ENCODE data around the gene GXYLT2. TPM values are rescaled to one million over a fixed set of nuclear protein-coding genes. Genes with fewer than 3 reads are reported as not detected.

GXYLT2 gene
- total and polyA plus RNA-seq, 10 of the 15 experiments (the other 5 are each of a cell fraction or from before 2014, with no cell fraction given) = 0.27 to 2.6 (median 0.78) TPM

DNA sequence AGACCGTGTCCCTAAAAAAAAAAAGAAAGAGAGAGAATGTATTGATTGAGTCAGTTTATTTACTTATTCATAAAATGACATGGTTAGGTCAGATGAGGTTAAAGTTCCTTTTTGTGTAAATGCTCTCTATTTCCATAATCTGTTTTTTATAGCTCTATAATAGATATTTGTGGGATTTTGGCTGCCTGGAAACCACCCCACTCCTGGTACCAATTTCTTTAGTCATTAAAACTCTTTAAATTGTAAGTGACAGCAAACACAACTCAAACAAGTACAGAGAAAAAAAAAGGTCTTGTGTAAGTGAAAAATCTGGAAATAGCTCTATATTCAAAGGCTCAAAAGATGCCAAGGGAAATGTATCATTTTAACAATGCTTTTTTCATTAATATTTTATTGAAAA lies 97.7 kb downstream of the GXYLT2 start:
- no peaks in the 10 kb centered on the region for H3K36me3 ChIP-seq (ENCODE audit: control insufficient read depth in 2 of 2, insufficient read depth in 2 of 2, low read length in 1 of 2)
- no TSS peak for BruUV-seq (replicated peaks)
- no peak for ATAC-seq
- no peak for FAIRE-seq
- in situ Hi-C loops (cut with MboI) (no loop called here), intact Hi-C loops (cut with micrococcal nuclease; ENCODE audit: unreplicated experiment) (no loop called here)
- WGBS (ENCODE audit: insufficient coverage, insufficient replicate concordance, low lambda C conversion rate, missing lambda C conversion rate) = 75% methylated on average over 1 of the region's 1 CpG
- H3K9ac ChIP-seq (ENCODE audit: control insufficient read depth, insufficient read depth, low read length) = no peak overlapping the region
- no peak for DNase-seq (ENCODE audit: low read depth, low spot score)
- H3K4me1 ChIP-seq (ENCODE audit: control insufficient read depth, insufficient read depth, low read length) = no peaks in the 10 kb centered on the region
- no peak overlapping the region for H3K4me2 ChIP-seq (ENCODE audit: control insufficient read depth, insufficient read depth)
- no peak overlapping the region for H3K4me3 ChIP-seq
- ChIA-PET RAD21 (ENCODE audit: unreplicated experiment) (no interaction called here), SMC1A (ENCODE audit: uncharacterized antibody, unreplicated experiment) (interaction anchor here (0.7 kb wide), 1 partner anchor 677 kb away, joined by 3 read pairs; no protein-coding TSS in a partner anchor), POLR2A (interaction anchor here (1.4 kb wide), 1 partner anchor 10 kb away, joined by 4 read pairs; no protein-coding TSS in a partner anchor), CTCF (no interaction called here)
- no peak overlapping the region for H2AFZ ChIP-seq (ENCODE audit: control insufficient read depth, low read depth, low read length)
- no peaks in the 10 kb centered on the region for H3K79me2 ChIP-seq (ENCODE audit: control insufficient read depth, insufficient read depth, low read length)
- H3K27ac ChIP-seq (ENCODE audit: control insufficient read depth, insufficient read depth) = no peak overlapping the region
- H4K20me1 ChIP-seq (ENCODE audit: control insufficient read depth, insufficient read depth) = no peaks in the 10 kb centered on the region
- TF ChIP-seq BCL11A (IDR thresholded peaks at IDR 0.05; ENCODE audit: low read depth, low read length) = no peak
- TF ChIP-seq, protein P1, sequence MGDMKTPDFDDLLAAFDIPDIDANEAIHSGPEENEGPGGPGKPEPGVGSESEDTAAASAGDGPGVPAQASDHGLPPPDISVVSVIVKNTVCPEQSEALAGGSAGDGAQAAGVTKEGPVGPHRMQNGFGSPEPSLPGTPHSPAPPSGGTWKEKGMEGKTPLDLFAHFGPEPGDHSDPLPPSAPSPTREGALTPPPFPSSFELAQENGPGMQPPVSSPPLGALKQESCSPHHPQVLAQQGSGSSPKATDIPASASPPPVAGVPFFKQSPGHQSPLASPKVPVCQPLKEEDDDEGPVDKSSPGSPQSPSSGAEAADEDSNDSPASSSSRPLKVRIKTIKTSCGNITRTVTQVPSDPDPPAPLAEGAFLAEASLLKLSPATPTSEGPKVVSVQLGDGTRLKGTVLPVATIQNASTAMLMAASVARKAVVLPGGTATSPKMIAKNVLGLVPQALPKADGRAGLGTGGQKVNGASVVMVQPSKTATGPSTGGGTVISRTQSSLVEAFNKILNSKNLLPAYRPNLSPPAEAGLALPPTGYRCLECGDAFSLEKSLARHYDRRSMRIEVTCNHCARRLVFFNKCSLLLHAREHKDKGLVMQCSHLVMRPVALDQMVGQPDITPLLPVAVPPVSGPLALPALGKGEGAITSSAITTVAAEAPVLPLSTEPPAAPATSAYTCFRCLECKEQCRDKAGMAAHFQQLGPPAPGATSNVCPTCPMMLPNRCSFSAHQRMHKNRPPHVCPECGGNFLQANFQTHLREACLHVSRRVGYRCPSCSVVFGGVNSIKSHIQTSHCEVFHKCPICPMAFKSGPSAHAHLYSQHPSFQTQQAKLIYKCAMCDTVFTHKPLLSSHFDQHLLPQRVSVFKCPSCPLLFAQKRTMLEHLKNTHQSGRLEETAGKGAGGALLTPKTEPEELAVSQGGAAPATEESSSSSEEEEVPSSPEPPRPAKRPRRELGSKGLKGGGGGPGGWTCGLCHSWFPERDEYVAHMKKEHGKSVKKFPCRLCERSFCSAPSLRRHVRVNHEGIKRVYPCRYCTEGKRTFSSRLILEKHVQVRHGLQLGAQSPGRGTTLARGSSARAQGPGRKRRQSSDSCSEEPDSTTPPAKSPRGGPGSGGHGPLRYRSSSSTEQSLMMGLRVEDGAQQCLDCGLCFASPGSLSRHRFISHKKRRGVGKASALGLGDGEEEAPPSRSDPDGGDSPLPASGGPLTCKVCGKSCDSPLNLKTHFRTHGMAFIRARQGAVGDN (IDR thresholded peaks at IDR 0.05) = no peak
- TF ChIP-seq, protein P2, sequence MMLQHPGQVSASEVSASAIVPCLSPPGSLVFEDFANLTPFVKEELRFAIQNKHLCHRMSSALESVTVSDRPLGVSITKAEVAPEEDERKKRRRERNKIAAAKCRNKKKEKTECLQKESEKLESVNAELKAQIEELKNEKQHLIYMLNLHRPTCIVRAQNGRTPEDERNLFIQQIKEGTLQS (IDR thresholded peaks at IDR 0.05; ENCODE audit: borderline replicate concordance, extremely low read depth, low read depth, low read length) = no peak
- no peaks in the 10 kb centered on the region for H3K27me3 ChIP-seq (replicated peaks in 1 of 2; ENCODE audit: control insufficient read depth in 2 of 2, insufficient read depth in 2 of 2, low read length in 1 of 2)
- H3K9me3 ChIP-seq (replicated peaks; ENCODE audit: control insufficient read depth, insufficient read depth, low read length) = peaks cover 3% of the 10 kb centered on the region; the same call in 2 of the 3 replicates

Data from GM12878 (cell line).